OCI-LY3 (cell line): ENCODE data around the gene CDCP2.

Experiments
- H2AFZ ChIP-seq: fragments of 200-600, 300-600 bp; shearing (Covaris generic); 2 replicates; pipeline ENCODE4 v1.6.0; 2014; ENCODE audit warnings: antibody characterized with exemption, low read depth, low read length
- H3K27ac ChIP-seq: fragments of 200-600, 300-600 bp; sonication (generic); 2 replicates; pipeline ENCODE4 v1.5.1; 2014; ENCODE audit warnings: mild to moderate bottlenecking, low read length, moderate library complexity, mixed read lengths
- H3K27me3 ChIP-seq: fragments of 200-600, 300-600 bp; sonication (generic); 2 replicates; pipeline ENCODE4 v1.6.1; 2014; ENCODE audit warnings: low read depth, low read length, mixed read lengths
- H3K36me3 ChIP-seq: fragments of 200-600, 300-600 bp; sonication (generic); replicated peaks from 2 replicates; pipeline ENCODE3; 2014; ENCODE audit warnings: low read depth, low read length, mixed read lengths
- H3K4me1 ChIP-seq: fragments of 300-600, 200-600 bp; sonication (generic); 2 replicates; pipeline ENCODE4 v1.6.1; 2014; ENCODE audit warnings: low read length, mixed read lengths
- H3K4me2 ChIP-seq: fragments of 200-600, 300-600 bp; sonication (generic); 2 replicates; pipeline ENCODE4 v1.6.1; 2014; ENCODE audit warnings: low read length, mixed read lengths
- H3K4me3 ChIP-seq: fragments of 300-600, 200-600 bp; sonication (generic); 2 replicates; pipeline ENCODE4 v1.5.1; 2014; ENCODE audit warnings: antibody characterized with exemption, mild to moderate bottlenecking, low read length, moderate library complexity
- H3K79me2 ChIP-seq: fragments of 300-600, 200-600 bp; shearing (Covaris generic); 2 replicates; pipeline ENCODE4 v1.6.1; 2014; ENCODE audit warnings: mild to moderate bottlenecking, low read length, mixed read lengths
- H3K9ac ChIP-seq: fragments of 300-600, 200-600 bp; shearing (Covaris generic); 2 replicates; pipeline ENCODE4 v1.6.0; 2014; ENCODE audit warnings: mild to moderate bottlenecking, low read length, moderate library complexity
- H3K9me3 ChIP-seq: fragments of 200-600, 300-600 bp; shearing (Covaris generic); 2 replicates; pipeline ENCODE4 v1.6.1; 2014; ENCODE audit warnings: low read length, mixed read lengths; ENCODE audit not compliant: insufficient read depth
- H4K20me1 ChIP-seq: fragments of 200-600, 300-600 bp; sonication (generic); 2 replicates; pipeline ENCODE4 v1.6.1; 2016; ENCODE audit warnings: low read length, mixed read lengths; ENCODE audit not compliant: insufficient read depth
- CTCF ChIP-seq: fragments of 200-600, 300-600 bp; sonication (generic); IDR thresholded peaks from 2 replicates; pipeline ENCODE4 v1.5.1; 2014; ENCODE audit warnings: antibody characterized with exemption, low read length, low read depth
- EZH2phosphoT487 ChIP-seq: fragments of 200-600 bp; shearing (Covaris generic); IDR thresholded peaks from 2 replicates; pipeline ENCODE4 v1.6.1; 2018; ENCODE audit warnings: antibody characterized with exemption, mixed run types, low read depth

CDCP2 gene

GRCh38 chr1:54153535-54154439 is 987 bp upstream of the CDCP2 start:
- H3K9ac ChIP-seq = no peak overlapping the region
- no peaks in the 10 kb centered on the region for H3K79me2 ChIP-seq
- no peaks in the 10 kb centered on the region for H3K9me3 ChIP-seq
- H3K36me3 ChIP-seq = no peaks in the 10 kb centered on the region
- H3K4me2 ChIP-seq = no peak overlapping the region
- no peak overlapping the region for H2AFZ ChIP-seq
- no peak for TF ChIP-seq EZH2phosphoT487
- TF ChIP-seq CTCF = no peak
- no peaks in the 10 kb centered on the region for H4K20me1 ChIP-seq
- no peak overlapping the region for H3K4me3 ChIP-seq
- H3K4me1 ChIP-seq = no peaks in the 10 kb centered on the region
- H3K27ac ChIP-seq = no peak overlapping the region
- no peaks in the 10 kb centered on the region for H3K27me3 ChIP-seq

- Histone ChIP-seq H3K4me1 (no peaks in the 10 kb centered on the region), H3K79me2 (no peaks in the 10 kb centered on the region), H3K4me2 (no peak overlapping the region), H3K4me3 (no peak overlapping the region), H3K9ac (no peak overlapping the region), H3K36me3 (no peaks in the 10 kb centered on the region), H3K27ac (no peak overlapping the region), H3K9me3 (no peaks in the 10 kb centered on the region), H2AFZ (no peak overlapping the region), H4K20me1 (no peaks in the 10 kb centered on the region), H3K27me3 (no peaks in the 10 kb centered on the region)
- TF ChIP-seq CTCF (no peak), EZH2phosphoT487 (no peak)
Observed at GRCh38 chr1:54151013-54151412, 1.8 kb downstream of the CDCP2 start.

- no peak overlapping the region for H3K4me3 ChIP-seq
- H3K36me3 ChIP-seq = no peaks in the 10 kb centered on the region
- no peak for TF ChIP-seq EZH2phosphoT487
- no peak for TF ChIP-seq CTCF
- no peaks in the 10 kb centered on the region for H3K4me1 ChIP-seq
- H2AFZ ChIP-seq = no peak overlapping the region
- no peak overlapping the region for H3K27ac ChIP-seq
- H4K20me1 ChIP-seq = no peaks in the 10 kb centered on the region
- H3K4me2 ChIP-seq = no peak overlapping the region
- H3K27me3 ChIP-seq = no peaks in the 10 kb centered on the region
- no peak overlapping the region for H3K9ac ChIP-seq
- no peaks in the 10 kb centered on the region for H3K9me3 ChIP-seq
- no peaks in the 10 kb centered on the region for H3K79me2 ChIP-seq
Observed at GRCh38 chr1:54149734-54150133, 3.1 kb downstream of the CDCP2 start.

GRCh38 chr1:54144366-54144765 is 8.4 kb downstream of the CDCP2 start:
- H3K79me2 ChIP-seq = no peaks in the 10 kb centered on the region
- H3K27me3 ChIP-seq = no peaks in the 10 kb centered on the region
- H3K9ac ChIP-seq = no peak overlapping the region
- no peak overlapping the region for H2AFZ ChIP-seq
- H3K36me3 ChIP-seq = no peaks in the 10 kb centered on the region
- H3K4me2 ChIP-seq = no peak overlapping the region
- no peaks in the 10 kb centered on the region for H3K9me3 ChIP-seq
- TF ChIP-seq EZH2phosphoT487 (no peak), CTCF (no peak)
- no peak overlapping the region for H3K27ac ChIP-seq
- no peaks in the 10 kb centered on the region for H3K4me1 ChIP-seq
- H3K4me3 ChIP-seq = no peak overlapping the region
- H4K20me1 ChIP-seq = no peaks in the 10 kb centered on the region
